Stimulated activated CD4-positive, alpha-beta T cell treated with anti-CD3 and anti-CD28 coated beads, Interleukin-4, amount 100 ng/mL, for 24 hours (primary cell): ENCODE results near the gene CATSPERZ.

Source experiments
- DNase-seq: peaks from one replicate; pipeline ENCODE4 v3.0.0-alpha.2; 2020

Gene CATSPERZ, protein sequence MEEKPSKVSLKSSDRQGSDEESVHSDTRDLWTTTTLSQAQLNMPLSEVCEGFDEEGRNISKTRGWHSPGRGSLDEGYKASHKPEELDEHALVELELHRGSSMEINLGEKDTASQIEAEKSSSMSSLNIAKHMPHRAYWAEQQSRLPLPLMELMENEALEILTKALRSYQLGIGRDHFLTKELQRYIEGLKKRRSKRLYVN

DNA sequence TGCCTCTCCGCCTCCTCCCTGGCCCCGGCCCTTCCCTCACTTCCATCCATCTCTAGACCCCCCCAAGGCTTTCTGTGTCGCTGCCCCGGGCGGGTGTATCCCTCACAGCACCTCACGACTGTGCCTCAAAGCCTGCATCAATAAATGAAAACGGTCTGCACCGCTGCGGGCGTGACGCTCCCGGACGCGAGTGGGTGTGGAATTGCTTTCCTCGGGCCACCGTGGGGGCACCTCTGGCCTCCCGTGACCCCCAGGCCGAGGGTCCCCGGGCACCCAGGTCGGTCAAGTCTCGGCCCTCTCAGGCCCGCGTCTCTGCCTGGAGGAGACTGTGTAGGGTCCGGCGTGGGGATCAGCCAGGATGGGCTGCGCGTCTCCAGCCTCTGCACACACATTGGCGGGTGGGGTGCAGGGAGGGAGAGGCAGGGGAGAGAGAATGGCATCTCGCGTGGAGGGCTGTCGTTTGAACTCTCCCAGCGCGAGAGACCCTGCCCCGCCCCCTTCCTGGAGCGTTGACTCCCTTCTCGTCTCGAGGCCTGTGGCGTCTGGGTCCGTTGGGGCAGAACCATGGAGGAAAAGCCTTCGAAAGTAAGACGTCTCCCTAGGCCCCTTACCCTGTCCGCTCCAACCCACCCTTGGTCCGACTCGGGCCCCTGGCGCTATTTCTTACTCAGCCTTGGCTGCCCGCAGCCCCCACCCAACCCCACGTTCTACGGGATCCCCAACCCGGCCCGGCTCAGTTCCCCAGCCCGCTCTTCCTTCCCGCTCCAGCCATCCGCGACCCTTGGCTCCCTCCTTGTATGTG, at the start of gene CATSPERZ:
Gene CATSPERZ, plus strand, starts transcription at position 512 of the 802 bp plus-strand sequence. Its CDS starts 53 bp downstream, at position 565.
- no peak for DNase-seq

DNA sequence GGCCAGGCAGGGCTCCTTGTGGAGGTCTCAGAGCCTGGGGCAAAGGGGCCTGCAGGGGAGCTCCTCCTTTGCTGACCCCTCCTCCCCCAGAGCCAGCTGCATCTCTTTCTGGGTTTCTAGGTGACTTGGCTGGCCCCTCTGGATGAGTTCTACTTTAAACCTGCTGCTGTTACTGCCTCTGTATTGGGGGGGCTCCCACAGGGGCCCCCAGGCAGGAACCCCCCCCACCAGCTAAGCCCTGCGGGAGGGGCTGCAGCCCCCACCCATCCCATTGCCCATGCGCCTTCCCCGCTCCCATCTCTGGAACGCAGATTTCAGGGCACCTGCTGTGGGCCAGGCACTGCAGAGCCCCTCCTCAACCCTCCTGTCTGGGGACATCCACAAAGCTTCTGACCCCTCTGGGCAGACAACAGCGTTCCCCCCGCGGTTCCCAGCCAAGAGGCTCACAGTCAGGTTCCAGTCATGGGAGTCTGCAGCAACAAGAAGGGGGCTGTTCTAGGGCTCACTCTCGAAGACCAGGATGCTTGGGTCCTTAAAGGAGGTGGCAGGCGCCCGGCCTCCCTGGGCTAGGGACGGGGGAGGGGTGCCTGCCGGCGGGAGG, 49.6 kb upstream of the CATSPERZ start:
- DNase-seq, result no peak

DNA sequence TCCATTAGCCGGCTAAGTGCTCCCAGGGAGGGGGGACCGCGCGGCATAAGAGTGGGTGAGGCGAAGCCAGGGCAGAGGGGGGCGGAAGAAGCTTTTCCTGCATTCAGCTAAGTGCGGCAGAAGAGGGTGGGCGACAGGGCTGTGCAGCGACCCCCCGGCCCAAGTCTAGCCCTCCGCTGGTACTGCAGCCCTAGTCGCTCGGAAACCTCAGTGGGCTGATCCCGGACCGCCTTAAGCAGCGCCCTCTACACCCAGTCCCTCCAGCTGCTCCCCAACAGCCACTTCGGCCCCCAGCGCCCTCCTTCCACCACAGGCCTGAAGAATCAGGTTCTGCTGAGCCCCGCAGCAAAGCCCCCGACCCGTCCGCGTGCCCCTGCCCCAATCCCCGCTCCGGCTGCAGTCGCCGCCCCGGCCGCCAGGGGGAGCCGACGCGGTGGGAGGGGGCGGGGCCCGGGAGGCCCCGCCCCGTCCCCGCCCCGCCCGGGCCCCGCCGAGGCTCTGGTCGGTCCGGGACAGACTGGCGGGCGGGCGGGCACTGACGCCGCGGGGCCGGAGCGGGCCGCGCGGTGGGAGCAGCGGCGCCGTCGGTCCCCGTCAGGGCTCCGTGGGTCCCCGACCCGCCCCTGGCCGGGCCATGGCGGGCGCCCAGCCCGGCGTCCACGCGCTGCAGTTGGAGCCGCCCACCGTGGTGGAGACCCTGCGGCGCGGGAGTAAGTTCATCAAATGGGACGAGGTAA, 49.0 kb upstream of the CATSPERZ start, which contains the start of gene PLCB3:
Gene PLCB3, plus strand, starts transcription at position 515 of the 737 bp plus-strand sequence. Its CDS starts 120 bp downstream, at position 635.
- peak; percentile 62 for DNase-seq

DNA sequence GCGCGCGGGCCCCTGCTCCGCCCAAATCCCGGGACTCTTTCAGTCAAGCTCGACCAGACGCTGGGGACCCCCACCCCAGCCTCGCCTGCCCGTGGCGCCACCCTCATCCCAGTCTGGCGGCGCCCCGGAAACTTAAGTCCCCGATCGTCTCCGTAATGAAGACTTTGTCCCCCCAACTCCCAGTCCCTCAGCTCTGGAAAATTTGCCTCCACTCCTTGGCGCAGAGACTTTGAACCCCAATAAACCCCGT, 48.5 kb upstream of the CATSPERZ start:
- DNase-seq, result no peak

DNA sequence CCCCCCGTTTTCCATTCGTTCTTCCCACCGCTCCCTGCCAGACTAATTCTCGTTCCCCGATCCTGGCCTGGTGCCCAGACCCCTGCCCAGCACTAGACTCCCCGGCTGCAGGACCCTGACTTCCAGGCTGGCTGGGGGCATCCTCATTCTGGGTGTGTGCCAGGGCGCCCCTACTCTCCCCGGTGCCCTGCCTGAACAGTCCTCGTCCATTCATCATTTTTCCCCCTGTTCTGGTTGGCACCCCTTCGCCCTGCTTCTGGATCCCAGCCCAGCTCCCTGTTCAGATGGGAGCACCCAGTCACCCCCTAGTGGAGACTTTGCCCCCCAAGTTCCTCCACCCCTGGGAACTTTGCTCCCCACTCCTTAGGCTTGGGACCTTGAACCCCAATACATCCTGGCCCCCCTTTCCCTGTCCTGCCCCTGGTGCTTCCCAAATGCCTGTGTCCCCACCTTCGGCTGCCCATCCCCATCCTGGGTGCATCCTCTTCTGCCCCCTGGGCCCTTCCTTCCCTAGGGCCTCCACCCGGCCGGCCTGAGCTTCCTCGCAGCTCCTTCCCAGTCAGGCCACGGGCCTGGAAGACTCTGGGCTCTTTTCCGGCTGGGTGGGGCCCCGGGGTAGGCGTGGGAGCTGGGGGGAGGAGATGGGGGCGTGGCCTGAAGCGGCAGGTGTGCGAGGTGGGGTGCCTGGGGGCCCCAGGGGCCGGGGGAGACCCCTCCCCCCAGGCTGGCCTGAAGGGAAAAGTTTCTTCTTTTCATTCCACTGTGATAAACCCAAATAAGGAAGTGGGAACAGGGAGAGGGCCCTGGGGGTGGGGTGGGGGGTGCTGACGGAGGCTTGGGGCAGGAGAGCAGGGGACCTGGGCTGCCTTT, 47.9 kb upstream of the CATSPERZ start:
- no peak for DNase-seq

DNA sequence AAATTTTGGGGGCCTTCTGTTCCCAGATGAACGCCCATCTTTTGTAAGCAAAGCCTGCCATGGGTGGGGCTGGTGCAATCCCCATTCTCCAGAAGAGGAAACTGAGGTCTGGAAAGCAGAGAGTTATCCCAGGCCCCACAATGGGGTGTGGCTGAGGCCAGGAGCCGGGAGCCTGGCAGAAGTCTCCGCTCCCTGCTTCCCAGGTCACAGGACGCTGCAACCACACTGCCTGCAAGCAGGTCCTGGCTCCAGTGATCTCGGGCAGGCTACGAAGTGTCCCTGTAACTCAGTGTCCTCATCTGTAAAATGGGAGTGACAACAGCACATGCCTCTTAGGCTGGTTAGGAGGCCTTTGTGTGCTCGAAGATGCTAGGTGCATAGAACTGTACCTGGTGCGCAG, 47.1 kb upstream of the CATSPERZ start:
- no peak for DNase-seq

DNA sequence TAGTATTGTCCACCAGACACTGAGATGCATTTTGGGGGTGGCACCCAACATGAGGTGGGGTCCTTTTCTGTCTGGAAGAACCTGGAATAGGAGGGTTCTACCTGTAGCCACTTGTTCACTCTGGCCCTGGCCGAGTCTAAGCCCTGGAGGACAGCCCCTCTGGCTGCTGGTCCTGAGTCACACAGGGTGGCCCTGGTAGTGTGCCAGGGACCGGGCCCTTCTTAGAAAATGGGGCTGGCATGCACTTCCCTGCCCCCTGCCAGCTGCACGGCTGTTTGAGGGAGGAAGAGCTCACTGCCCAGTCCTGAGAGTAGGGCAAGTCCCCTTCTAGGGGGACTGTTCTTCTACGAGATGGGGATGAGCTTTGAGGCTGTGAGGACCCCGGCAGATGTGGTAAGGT, 46.7 kb upstream of the CATSPERZ start:
- no peak for DNase-seq

DNA sequence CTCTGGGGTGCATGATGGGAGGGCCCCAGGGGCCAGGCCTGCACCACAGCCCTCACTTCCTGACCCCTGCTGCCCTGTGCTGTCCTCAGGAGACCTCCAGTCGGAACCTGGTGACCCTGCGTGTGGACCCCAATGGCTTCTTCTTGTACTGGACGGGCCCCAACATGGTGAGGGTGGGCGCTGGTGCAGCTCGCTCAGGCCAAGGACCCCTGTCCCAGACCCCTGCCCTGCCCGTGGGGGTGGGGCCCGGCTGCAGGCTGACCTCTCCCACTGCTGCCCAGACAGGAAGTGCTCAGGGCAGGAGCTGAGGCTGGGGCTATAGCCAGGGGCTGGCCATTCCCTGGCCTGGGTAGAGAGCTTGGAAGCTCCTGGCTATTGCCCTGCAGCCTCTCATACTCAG, 45.8 kb upstream of the CATSPERZ start:
- no peak for DNase-seq

DNA sequence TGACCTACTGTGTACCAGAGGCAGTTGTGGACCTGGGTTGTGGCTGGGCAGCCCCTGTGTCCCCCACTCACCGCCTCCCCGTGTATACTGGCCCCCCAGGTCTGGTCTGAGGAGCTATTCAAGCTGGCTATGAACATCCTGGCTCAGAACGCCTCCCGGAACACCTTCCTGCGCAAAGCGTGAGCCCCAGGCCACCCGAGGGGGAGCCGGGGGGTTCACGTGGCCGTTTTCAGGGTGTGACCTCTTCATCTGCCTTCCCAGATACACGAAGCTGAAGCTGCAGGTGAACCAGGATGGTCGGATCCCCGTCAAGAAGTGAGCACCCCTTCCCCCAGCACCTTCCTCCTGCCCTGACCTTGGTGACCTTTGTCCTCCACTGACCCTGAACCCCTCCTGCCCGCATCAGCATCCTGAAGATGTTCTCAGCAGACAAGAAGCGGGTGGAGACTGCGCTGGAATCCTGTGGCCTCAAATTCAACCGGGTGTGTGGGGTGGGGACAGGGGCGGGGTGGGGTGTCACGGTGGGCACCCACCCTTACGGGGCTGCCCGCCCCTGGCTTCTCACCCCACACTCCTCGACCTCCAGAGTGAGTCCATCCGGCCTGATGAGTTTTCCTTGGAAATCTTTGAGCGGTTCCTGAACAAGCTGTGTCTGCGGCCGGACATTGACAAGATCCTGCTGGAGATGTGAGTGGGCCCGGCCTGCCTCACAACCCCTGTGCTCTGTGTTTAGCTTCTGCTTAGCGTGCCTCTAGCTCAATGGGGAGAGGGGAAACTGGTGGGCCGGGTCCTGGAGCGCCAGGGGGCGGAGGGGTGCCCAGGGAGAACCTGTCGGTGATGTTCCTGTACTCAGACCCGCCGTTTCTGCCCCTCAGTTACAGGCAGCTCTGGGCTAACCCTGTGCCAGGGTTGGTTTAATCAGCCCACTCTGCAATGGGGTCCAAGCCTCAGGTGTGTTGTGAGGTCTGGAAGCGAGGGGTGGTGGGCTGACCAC, 44.7 kb upstream of the CATSPERZ start:
- DNase-seq, result no peak

DNA sequence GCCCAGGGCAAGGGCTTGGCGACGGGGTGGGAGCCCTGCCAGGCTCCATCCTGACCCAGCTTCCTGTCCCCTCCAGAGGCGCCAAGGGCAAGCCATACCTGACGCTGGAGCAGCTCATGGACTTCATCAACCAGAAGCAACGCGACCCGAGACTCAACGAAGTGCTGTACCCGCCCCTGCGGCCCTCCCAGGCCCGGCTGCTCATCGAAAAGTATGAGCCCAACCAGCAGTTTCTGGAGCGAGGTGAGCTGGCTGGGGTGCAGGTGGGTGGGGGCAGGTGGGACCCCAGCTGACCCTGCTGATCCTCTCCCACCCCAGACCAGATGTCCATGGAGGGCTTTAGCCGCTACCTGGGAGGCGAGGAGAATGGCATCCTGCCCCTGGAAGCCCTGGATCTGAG, 43.9 kb upstream of the CATSPERZ start:
- no peak for DNase-seq

DNA sequence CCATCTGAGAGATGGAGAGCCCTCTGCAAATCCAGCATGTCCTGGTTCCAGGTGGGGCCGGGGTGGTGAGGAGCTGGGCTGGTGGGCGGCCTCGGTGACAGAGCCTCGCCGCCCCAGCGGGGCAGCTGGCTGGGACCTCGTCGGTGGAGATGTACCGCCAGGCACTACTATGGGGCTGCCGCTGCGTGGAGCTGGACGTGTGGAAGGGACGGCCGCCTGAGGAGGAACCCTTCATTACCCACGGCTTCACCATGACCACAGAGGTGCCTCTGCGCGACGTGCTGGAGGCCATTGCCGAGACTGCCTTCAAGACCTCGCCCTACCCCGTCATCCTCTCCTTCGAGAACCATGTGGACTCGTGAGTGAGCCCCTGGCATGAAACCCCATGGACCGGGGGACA, 41.8 kb upstream of the CATSPERZ start:
- no peak for DNase-seq

DNA sequence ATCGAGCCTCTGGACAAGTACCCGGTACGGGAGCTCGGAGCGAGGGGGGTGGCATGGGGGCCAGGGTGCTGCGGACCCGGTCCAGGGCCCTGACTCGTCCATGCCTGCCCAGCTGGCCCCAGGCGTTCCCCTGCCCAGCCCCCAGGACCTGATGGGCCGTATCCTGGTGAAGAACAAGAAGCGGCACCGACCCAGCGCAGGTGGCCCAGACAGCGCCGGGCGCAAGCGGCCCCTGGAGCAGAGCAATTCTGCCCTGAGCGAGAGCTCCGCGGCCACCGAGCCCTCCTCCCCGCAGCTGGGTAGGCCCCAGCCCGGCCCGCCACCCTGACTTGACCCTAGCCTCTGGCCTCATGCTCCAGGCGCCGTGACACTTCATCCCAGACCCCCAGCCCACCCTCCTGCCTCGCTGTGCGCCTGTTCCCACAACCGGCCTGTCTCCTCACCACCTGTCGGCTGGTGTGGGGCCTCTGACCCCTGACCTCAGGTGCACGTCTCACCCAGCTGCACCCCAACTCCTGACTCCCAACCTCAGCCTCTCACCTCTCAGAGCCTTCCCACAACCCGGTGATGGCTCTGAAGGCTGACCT, 41.1 kb upstream of the CATSPERZ start:
- DNase-seq, result no peak

DNA sequence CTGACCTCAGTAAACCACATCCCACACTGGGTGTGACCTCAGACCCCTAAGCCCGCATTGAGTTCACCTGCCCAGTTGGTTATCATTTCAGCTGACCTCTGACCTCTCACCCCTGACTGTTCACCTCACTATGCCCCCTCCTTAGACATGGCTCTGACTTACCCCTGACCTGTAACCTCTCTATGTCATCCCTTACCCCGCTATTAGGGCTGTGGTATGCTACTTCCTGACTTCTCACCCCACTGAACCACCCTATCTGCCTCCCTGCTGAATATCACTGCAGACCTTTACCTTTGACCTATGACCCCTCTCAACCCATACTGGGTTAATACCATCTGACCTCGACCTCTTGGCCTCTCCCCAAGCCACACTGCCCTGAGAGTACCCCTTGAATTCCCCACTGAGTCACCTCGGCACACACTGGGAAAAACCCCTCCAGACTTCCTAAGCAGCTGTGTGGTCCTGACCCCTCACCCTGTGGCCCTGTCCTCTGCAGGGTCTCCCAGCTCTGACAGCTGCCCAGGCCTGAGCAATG, 40.6 kb upstream of the CATSPERZ start:
- no peak for DNase-seq

DNA sequence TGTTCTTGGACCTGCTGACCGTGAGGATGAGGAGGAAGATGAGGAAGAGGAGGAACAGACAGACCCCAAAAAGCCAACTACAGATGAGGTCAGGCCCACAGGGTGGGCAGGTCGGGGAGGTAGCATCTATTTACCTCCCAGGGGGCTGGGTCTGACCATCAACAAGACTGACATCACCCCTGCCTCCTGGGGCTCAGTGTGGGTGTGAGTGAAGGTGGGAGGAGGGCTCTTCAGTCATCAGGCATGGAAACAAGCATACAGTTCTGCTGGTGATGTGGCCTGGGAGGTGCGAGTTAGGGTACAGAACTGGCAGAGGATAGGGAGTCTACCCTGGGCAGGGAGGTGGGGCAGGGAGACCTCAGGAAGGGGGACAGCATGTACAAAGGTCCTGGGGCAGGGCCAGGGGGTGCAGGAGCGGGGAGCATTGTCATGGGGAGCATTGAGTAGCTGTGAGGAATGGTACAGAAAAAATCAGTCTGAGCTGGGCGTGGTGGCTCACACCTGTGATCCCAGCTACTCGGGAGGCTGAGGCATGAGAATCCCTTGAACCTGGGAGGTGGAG, 39.9 kb upstream of the CATSPERZ start:
- no peak for DNase-seq

DNA sequence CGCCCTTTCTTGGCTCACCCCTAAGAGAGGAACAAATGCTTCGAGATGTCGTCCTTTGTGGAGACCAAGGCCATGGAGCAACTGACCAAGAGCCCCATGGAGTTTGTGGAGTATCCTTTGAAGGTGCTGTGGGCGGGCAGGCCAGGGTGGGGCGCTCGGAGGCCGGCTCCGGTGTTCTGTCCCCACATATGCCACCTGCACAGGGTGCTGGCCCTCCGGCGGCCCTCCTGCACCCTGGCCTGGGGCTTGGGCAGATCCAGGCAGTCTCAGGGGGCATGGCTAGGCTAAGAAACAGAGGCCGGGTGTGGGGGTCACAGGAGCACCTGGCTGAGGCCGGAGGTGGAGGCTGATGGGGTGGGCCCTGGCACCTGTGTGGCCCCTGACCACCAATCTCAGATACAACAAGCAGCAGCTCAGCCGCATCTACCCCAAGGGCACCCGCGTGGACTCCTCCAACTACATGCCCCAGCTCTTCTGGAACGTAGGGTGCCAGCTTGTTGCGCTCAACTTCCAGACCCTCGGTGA, 38.5 kb upstream of the CATSPERZ start:
- no peak for DNase-seq

DNA sequence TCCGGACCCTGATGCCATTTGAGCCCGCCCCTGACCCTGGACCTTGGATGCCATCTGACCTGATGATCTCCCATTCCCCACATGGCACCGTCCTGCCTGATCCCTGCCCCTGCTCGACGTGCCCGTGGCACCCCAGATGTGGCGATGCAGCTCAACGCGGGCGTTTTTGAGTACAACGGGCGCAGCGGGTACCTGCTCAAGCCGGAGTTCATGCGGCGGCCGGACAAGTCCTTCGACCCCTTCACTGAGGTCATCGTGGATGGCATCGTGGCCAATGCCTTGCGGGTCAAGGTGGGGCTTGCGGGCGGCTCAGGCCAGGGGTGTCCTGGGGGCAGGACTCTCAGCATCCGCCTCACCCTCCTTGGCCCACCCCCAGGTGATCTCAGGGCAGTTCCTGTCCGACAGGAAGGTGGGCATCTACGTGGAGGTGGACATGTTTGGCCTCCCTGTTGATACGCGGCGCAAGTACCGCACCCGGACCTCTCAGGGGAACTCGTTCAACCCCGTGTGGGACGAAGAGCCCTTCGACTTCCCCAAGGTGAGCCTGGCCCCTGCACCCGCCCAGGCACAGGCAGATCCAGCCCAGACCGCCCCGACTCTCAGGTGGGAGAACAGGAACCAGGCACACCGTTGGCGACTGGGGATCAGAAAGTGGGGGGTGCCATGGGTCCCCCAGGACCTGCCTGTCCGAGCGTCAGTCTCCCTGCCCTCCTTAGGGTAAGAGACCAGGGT, 37.7 kb upstream of the CATSPERZ start:
- DNase-seq, result no peak

DNA sequence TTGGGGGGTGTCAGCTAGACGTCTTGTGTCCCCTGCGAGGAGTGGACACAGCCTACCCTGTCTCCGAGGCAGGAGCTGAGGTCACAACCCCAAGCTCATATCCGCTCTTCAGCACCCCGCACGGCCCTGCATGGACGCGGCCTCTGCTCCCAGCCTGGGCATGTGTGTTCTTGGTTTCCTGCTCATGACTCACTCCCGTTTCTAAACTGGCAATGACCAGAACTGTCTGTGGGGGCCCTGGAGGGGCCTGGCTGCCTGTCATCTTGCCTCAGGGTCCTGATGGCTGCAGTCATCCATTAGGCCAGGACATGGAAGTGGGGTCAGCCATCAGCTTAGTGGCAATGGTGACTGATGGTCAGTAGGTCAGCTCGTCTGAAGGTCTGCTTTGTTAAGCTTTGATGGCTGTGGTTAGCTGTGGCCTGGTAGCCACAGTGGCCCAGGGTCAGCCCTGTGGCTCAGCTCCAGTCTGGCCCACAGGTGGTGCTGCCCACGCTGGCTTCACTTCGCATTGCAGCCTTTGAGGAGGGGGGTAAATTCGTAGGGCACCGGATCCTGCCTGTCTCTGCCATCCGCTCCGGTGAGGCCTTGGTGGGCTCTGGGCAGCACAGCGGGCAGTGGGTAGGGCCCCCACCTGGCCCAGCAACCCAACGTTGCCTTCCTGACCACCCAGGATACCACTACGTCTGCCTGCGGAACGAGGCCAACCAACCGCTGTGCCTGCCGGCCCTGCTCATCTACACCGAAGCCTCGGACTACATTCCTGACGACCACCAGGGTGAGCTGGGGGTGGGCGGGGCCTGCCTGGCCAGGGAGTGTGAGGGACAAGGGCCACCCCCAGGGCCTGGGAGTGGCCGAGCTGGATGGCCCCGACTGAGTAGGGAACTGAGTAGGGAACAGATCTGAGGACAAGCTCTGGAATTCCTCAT, 36.9 kb upstream of the CATSPERZ start:
- DNase-seq, result no peak

DNA sequence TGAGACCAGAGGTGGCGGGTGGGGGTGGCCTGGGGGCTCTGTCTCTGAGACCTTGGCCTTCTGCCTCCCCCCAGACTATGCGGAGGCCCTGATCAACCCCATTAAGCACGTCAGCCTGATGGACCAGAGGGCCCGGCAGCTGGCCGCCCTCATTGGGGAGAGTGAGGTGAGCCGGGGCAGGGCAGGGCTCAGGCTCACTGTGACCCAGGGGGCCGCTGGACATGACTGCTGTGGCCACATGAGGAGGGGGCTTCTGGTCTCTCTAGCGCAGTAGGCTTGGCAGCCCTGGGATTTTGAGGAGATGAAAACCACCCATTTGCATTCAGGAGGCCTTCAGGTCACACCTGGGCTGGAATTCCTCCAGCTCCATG, 36.2 kb upstream of the CATSPERZ start:
- DNase-seq, result no peak
